DMS79 treated with DMSO at 0.1 percent for 48 hours (cell line): ENCODE results near the gene RGL3.
"Not testable (repeated sequence)": the region's sequence is repeated elsewhere in the genome, so short reads cannot be mapped to it uniquely, and the experiment has no call there.

ENCODE experiments used
- DNase-seq: peaks from one replicate; lab custom pipeline; 2025; lab: John Stamatoyannopoulos, UW

The RGL3 gene, protein sequence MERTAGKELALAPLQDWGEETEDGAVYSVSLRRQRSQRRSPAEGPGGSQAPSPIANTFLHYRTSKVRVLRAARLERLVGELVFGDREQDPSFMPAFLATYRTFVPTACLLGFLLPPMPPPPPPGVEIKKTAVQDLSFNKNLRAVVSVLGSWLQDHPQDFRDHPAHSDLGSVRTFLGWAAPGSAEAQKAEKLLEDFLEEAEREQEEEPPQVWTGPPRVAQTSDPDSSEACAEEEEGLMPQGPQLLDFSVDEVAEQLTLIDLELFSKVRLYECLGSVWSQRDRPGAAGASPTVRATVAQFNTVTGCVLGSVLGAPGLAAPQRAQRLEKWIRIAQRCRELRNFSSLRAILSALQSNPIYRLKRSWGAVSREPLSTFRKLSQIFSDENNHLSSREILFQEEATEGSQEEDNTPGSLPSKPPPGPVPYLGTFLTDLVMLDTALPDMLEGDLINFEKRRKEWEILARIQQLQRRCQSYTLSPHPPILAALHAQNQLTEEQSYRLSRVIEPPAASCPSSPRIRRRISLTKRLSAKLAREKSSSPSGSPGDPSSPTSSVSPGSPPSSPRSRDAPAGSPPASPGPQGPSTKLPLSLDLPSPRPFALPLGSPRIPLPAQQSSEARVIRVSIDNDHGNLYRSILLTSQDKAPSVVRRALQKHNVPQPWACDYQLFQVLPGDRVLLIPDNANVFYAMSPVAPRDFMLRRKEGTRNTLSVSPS

DNA sequence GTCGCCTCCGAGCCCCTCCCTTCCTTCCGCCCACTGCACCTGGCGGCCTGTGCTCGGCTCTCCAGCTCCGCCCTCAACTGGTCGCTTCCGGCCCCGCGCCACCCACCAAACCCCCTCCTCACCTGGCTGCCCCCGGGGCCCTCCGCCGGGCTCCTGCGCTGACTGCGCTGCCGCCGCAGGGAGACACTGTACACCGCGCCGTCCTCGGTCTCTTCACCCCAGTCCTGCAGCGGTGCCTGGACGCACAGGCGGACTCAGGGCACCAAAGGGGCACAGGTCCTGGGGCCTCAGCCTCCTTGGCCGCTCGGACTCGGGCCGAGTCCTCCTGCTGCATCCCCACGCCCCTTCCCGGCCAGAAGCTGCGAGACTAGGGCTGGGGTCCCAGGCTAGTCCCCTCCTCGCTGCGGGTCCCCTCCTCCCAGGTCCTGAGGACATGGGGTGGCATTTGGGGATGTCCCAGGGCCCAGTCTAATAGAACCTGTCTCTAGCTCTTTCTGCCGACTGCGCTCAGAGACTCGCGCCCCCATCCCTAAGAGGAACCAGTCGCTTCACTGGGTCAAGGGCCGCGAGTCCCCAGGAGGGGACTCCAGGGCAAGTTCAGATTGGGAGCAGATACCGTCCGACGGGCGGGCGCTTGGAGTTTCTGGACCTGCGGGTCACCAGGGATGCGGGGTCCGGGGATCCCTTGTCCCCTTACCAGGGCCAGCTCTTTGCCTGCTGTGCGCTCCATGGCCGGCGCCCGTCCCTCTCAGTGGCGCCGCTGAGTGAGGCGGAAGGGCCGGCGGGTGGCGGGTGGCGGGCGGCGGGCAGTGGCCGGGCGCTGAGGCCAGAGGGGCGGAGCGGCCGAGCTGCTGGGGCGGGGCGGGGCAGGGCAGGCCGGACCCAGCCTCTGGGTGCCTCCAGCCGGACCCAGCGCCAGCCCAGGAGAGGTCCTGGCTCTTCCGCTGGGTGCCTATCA is at the start of gene RGL3:
Gene RGL3 (minus strand): TSS at position 766 of the 958 bp plus-strand sequence. CDS start 36 bp downstream, at position 730.
- peak; percentile 92 for DNase-seq

- DNase-seq, result not testable (repeated sequence)
Measured at GRCh38 chr19:11468266-11468845, 49.2 kb upstream of the RGL3 start.

- DNase-seq, result no peak
Measured at GRCh38 chr19:11465600-11465999, 46.5 kb upstream of the RGL3 start.

DNA sequence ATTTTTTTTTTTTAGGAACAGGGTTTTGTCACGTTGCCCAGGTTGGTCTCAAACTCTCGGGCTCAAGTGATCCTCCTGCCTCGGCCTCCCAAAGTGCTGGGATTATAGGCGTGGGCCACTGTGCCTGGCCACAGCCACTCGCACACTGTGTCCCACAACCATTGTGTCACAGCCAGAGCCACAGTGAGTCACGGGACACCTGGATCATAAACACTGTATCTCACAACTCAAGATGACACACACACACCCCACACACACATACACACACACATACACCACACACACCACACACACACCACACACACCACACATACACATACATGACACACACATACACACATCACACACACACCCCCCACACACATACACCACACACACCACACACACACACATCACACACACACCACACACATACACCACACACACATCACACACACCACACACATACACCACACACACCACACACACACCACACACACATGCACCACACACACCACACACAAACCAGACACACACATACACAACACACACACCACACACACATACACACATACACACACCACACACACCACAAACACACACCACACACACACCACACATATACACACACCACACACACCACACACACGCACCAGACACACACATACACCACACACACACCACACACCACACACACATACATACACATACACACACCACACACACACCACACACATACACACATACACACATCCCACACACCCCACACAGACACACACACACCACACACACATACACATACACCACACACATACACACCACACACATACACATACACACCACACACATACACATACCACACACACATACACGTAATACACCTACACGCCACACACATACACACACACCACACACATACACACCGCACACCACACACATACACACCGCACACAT is 45.5 kb upstream of the RGL3 start:
- DNase-seq, result no peak

- DNase-seq, result no peak
Measured at GRCh38 chr19:11463391-11463790, 44.3 kb upstream of the RGL3 start.

- DNase-seq, result no peak
Measured at GRCh38 chr19:11461453-11461852, 42.3 kb upstream of the RGL3 start.

- DNase-seq, result no peak
Measured at GRCh38 chr19:11460207-11460606, 41.1 kb upstream of the RGL3 start.

- DNase-seq, result not testable (repeated sequence)
Measured at GRCh38 chr19:11458912-11459311, 39.8 kb upstream of the RGL3 start.

GRCh38 chr19:11458236-11458900 is 39.3 kb upstream of the RGL3 start:
- no peak for DNase-seq

- DNase-seq, result no peak
Measured at GRCh38 chr19:11457831-11458230, 38.7 kb upstream of the RGL3 start.

DNA sequence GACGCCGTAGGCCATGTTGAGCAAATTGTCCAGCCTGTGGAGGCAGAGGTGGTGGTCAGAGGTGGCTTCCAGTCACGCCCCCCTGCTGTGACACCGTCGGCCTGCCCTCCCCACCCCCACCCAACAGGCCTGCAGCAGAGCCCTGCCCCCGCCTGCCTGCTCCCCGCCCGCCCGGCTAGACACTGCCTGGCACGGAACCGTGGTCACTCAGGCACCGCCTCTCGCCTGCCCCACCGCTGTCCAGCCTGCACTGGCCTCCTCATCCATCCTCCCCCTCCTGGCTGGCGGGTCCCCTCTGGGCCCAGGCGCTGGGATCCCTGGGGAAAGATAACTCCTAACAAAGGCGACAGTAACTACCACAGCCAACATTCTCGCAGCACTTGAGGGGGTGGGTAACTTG is 38.0 kb upstream of the RGL3 start:
- no peak for DNase-seq

GRCh38 chr19:11456659-11457058 is 37.5 kb upstream of the RGL3 start:
- DNase-seq, result no peak

DNA sequence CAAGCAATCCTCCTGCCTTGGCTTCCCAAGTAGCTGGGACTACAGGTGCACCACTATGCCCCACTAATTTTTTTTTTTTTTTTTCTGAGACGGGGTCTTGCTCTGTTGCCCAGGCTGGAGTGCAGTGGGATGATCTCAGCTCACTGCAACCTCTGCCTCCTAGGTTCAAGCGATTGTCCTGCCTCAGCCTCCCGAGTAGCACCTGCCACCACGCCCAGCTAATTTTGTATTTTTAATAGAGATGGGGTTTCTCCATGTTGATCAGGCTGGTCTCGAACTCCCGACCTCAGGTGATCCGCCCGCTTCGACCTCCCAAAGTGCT is 36.1 kb upstream of the RGL3 start:
- not testable (repeated sequence) for DNase-seq

- no peak for DNase-seq
Measured at GRCh38 chr19:11453468-11454341, 34.6 kb upstream of the RGL3 start.

GRCh38 chr19:11452620-11453310 is 33.7 kb upstream of the RGL3 start:
- DNase-seq, result no peak

DNA sequence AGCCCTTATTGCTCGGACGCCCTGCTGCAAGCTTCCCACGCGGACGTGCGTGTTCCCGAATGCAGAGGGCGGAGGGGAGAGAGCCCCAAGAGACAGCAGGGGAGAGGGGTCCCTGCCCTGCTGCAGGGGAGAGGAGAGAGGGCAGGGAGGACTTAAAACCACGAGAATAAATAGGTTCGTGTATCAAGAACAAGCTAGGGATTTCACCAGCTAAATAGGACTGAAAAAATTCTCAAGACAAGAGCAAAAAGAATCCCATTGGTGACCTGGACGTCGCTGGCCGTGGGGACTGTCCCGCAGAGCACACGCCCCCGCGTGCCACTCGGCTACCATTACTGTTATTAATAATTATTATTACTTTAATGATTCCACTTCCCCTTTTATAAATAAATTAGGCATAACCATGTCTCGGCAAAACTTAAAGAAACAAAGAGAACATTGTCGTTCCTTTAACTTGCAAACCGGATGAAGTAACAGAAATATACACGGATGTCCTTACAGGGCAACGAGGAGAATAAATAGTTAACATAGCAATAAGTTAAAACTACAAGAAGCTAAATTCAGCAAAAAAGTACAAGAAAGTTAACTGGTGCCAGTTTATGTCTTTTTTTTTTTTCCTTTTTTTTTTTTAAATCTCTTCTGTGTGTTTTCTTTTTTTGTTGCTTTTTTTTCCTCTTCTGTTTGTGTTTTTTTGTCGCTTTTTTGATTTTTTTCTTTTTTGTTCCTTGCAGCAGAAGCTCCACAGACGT is 32.9 kb upstream of the RGL3 start:
- DNase-seq, result no peak

- DNase-seq, result no peak
Measured at GRCh38 chr19:11451327-11451870, 32.3 kb upstream of the RGL3 start.
